Caki2 (cell line): ENCODE measurements around the gene HIC2. TPM values are rescaled to one million over a fixed set of nuclear protein-coding genes. Genes with fewer than 3 reads are reported as not detected.
"Not testable (repeated sequence)": the region's sequence is repeated elsewhere in the genome, so short reads cannot be mapped to it uniquely, and the experiment has no call there.

Experiments
- DNase-seq: peaks from one replicate; pipeline ENCODE4 v3.0.0-alpha.2; 2015; ENCODE audit warnings: low read depth
- in situ Hi-C: cut with HindIII; loops from 2 replicates; pipeline ENCODE4 v1.10.0; 2016; ENCODE audit warnings: low sequenced_read_pairs, low pct_unique_long_range_greater_than_20kb, mixed read lengths
- total RNA-seq: library from RNA; depleted of rRNA; stranded (reverse); fragments of >200 nt; shearing (Covaris generic); gene quantifications from 2 replicates; pipeline ENCODE4 v1.2.3, GENCODE V29; 2014; ENCODE audit warnings: low replicate concordance

HIC2 gene
- total RNA-seq, 1 experiment from 2014 or later = 4.3 TPM

DNA sequence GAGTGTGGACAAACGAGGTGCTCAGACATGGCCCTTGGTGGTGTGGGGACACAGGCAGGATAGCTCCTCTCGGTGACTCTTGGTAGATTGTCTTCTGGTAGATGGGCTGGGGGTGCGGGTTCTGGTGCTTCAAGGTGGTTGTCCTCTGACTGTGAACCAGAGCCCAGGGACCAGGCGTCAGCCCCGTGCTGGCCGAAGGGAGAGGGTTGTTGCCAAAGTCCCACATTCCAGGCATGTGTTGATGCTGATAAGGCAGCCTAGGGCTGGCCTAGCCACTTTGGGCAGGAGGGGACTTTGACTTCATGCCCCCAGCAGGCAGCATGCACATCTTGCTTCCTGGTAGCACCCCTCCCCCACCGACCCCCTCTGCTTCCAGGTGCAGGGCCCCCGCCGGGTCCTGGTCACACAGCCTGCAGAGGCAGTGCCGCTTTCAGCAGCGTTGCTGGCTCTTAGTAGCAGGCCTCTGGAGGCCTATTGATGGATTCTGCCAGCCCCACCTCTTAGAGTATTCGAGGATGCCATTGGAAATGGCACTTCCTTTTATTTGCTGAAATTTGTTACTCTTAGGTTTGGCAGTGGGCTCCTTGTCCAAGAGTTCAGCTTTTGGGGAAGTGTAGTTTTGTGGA, 7.0 kb downstream of the HIC2 start:
- DNase-seq, in situ Hi-C loops: not testable (repeated sequence)

DNA sequence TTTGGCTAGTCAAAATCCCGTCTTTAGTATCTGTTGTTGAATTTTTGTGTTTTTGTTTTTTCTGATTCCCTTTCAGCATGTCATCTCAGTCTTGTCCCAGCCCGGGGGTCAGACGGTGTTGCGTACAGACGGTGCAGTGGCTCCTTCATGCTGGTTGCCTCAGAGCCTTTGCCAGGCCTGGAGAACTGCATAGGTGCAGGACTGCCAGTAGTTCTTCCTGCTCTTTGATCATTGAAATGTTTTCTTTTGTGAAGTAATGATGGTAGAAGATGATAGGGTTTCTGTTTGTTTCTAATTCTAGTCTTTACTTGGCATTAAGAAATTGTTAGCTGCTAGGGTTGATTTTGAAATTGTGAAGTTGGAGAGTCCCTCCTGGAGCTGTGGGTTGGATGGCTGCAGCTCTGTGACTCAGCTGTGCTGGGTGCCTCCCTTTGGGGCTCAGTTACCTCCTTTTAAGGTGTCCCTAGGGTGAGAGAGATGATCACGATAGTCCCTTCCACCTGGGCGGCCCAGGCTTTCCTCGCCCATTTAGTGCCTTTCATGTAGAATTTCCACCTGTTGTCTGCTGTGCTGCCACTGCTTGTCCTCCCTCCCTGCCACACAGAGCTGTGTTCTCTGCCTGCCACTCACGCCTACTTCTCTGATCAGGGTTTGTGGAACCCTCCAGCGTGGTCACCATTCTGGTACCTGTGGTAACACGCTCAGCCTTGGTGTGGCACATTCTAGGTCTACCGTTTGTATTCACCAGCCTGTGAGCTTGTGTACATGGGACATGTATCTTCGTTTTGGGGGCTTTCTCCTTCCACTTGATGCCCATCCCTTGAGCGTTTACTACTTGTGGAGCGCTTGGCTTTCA, 17.4 kb downstream of the HIC2 start:
- in situ Hi-C loops, DNase-seq: not testable (repeated sequence)

DNA sequence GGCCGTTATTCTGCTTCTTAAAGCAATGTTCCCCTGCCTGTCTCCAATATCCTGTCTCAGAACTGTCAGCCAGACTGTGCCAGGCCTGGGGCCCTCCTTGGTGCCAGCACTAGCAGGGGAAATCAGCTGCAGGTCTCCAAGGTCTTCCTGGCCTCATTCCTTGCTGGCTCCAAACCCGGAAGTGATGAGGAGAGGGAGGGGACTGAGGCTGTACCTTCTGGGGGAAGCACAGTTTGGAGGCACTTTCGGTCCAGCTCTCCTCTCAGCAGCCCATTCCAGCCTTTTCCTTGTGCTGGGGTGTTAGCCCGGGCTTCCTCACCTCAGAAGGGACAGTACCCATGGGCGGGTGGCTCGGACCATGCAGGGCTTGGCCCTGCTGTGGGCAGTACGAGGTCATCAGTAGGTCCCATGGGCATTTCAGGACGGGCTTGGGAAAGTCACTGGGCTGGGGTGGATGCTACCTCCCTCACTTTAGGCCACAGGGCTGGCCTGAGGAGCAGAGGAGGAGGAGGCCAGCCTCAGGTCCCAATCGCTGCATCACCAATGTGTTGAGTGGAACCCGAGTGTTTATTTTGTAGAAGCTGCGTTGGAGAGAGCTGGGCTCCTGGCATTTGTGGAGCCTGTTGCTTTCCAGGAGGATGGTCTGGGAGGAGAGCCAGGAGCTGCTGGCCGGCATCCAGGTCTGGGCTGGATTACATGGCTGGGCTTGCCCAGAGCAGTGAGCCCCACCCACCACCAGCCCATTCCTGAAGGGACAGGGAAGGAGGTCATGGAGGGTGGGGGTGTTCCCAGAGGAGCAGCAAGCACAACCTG, 19.0 kb downstream of the HIC2 start:
- in situ Hi-C loops, DNase-seq: not testable (repeated sequence)

DNA sequence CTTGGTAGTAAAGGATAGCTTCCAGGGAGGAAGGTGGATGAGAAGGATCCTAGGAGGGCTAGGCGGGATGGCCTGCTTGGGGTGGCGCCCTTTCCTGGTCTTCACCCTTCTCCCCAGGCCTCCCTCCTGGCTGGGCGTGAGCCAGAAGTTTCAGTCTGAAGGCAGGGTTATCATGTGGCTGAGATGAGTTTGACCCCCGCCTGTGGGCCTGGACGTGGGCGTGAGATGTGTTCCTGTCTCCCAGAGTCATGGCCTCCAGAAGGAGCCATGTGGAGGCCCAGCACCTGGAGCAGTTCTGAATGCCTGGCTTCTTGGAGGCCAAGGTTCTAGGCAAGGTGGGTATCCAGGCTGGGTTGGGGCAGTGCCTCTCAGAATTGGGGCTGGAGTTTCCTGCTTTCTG, 20.8 kb downstream of the HIC2 start:
- DNase-seq, in situ Hi-C loops: not testable (repeated sequence)

DNA sequence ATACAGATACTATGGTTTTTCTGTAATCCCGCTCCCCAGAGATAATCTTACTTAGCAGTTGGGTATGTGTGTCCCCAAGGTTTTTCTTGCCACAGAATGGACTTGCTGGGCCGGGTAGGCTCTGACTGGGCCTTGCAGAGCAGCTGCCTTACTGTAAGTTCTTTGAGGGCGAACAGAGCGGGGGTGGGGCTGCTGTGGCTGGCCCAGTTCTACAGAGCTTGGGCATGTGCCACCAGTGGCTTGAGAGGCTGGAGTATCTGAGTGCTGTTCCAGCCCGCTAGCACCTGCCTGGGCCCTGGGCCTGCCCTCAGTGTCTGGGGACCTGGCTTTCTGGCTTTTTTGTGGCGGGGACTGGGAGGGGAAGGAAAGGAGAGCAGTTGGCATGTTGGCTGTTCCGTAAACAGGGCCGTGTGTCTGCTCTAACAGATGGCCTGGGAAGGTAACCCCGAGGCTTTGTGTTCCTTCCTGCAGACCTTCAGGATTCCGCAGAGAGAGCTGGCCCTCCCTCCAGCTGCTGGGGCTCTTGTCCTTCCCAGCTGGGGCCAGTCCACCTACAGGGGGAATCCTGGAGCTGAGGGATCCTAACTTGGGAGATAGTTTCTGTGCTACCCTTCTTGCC, 23.0 kb downstream of the HIC2 start:
- in situ Hi-C loops, DNase-seq: not testable (repeated sequence)

DNA sequence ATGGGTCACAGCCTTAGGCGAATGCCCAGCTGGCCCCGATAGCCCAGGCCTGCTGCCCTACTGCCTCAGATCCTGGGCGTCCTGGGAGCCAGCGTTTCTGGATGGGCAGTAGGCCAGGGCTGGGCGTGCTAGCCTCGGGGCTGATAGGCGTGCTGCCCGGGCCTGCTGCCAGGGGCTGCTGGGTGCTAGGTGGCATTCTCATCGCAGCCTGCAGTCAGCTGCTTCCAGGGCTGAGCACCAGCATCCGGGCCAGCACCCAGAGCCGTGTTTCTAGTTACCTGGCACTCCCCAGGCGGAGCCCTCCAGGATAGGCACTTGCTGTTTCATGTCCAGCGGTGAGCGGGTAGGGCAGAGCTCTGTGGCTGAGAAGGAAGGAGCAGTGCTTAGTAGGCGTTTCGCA, 23.5 kb downstream of the HIC2 start:
- in situ Hi-C loops, DNase-seq: not testable (repeated sequence)

DNA sequence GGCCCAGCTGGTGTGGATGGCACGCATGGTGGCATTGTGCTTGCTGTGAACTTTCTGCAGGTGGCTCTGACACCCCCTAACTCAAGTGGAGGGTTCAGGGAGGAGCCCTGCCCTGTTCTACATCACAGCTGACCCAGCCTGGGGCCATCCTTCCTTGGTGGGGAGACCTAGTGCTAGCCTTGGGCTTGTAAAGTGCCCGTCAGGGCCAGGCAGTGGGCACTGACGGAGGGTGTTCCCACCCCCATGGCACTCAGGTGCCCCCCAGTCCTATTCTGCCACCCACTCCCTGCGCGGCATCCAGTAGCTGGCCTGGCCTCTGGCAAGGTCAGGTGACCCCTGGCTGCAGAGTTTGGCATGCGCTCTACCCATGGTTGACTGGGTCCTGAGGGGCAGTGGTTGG, 24.0 kb downstream of the HIC2 start:
- not testable (repeated sequence) for DNase-seq

DNA sequence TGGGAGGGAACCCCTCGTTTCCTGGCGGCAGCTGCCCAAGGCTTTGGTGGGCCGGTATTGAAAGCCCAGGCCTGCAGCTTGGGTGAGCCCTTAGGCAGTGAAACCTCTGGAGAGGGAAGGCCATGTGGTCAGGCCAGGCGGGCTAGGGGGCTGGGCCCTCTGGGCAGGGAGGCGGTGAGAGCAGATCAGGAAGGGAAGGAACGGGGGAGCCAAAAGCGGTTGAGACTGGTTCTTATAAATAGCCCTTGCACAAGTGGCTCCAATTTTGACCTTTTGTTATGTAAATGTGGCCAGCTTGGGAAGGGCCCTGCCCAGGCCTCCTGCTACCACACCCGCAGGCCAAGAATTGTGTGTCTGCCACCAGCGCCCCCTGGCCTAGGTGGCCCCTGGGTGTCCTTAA, 25.0 kb downstream of the HIC2 start:
- DNase-seq, in situ Hi-C loops: not testable (repeated sequence)

More for the DNA sequence above, 24.0 kb downstream of the HIC2 start:
- in situ Hi-C loops = not testable (repeated sequence)

DNA sequence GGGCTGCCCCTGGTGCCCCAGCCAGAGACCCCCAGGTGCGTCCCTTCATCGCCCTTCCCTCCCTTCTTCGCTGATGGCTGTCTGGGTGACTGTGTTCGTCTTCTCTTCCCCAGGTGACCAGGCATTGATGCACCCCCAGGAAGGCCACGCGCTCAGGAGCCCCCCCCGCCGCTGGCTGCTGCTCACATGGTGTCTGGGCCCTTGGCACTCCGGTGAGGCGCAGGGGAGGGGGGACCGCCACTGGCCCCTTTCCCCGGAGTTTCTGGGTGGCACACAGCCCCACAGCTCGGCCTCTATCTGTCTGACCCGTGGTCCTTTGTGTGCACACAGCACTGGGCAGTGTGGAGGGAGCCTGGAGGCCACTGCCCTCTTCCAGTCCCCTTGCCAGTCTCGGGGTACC, 25.5 kb downstream of the HIC2 start:
- in situ Hi-C loops, DNase-seq: not testable (repeated sequence)

DNA sequence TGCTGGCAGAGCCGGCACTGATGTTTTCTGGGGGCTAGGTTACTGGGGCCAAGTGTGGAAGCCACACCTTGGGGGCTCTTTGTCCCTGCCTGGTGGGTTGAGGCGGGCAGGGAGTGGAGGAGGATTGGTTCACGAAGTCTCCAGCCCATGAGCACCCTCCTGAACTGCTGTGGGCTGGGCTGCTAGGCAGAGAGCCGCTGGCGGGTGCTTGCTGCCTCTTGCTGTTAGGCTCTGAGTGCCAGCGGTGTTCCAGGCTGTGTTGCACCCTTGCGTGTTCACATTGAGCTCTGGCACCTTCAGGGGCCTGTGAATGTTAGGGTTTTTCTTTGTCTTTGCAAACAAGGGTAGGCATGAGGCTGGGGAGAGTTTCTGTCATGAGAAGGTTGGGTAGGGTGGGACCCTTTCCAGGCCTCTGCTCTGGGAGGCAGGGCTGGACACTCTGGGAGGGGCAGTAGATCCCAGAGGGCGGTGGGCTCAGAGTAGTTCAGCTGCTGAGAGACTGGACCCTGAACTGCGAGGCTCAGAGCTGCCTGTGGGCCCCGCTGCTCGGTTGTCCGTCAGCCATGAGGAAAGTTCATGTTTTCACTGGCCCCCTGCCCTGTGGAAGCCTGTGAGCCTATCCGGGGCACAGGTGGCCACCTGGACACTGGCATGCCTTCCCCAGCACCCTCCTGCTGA, 26.0 kb downstream of the HIC2 start:
- DNase-seq = no peak
- in situ Hi-C loops = no loop called here

DNA sequence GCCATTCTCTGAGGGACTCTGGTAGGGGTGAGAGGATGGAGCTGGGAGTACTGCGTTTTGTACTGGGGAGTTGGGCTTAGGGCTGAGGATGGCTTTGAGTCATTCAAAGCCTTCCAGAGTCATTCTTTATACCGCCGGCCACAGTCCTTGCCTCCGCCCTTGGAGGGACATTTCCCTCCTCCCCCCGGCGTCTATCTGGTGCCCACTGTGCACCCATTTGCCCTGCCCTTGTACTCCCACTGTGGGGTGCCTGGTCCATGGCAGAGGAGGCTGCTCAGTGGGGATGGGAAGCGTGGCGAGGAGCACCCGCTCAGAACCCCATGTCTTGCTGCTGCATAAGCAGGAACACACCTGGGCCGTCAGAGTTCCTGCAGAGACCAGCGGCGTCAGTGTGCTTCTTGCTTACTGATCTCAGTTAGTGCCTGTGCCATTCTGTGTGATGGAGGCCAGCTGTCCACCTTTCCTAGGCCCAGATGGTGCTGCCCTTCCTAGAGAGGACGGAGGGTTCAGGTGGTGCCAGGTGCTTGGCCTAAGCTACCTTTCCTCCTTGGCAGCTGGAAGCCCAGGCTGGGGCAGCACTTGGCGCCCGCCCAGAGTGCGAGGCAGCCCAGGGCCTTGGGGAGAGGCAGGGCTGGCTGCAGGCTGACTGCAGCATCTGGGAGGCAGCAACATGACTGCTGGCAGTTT, 26.7 kb downstream of the HIC2 start:
- no peak for DNase-seq
- in situ Hi-C loops = no loop called here

DNA sequence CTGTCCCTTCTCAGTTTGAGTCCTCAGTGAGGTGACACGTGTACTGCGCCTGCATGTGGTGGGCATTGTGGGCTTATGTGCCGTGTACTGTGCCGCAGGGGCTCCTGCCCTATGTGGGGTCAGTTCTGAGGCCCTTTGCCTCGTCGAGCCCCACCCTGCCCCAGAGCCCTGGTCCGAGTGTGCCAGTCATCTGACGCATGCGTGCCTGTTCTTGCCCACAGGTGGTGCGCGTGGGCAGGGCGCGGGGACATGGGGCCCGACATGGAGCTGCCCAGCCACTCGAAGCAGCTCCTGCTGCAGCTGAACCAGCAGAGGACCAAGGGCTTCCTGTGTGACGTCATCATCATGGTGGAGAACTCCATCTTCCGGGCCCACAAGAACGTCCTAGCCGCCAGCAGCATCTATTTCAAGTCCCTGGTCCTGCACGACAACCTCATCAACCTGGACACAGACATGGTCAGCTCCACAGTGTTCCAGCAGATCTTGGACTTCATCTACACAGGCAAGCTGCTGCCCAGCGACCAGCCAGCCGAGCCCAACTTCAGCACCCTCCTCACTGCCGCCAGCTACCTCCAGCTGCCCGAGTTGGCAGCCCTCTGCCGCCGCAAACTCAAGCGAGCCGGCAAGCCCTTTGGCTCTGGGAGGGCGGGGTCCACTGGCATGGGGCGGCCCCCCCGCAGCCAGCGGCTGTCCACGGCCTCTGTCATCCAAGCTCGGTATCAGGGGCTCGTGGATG, 27.7 kb downstream of the HIC2 start:
- no peak for DNase-seq
- in situ Hi-C loops = no loop called here

DNA sequence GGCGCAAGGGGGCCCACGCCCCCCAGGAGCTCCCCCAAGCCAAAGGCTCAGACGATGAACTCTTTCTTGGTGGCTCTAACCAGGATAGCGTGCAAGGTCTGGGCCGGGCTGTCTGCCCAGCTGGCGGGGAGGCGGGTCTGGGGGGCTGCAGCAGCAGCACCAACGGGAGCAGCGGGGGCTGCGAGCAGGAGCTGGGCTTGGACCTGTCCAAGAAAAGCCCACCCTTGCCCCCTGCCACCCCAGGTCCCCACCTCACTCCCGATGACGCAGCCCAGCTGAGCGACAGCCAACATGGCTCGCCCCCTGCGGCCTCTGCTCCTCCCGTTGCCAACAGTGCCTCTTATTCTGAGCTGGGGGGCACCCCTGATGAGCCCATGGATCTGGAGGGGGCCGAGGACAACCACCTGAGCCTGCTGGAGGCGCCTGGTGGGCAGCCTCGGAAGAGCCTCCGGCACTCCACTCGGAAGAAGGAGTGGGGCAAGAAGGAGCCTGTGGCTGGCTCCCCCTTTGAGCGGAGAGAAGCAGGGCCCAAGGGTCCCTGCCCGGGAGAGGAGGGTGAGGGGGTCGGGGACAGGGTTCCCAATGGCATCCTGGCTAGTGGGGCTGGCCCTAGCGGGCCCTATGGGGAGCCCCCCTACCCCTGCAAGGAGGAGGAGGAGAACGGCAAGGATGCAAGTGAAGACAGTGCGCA, 28.4 kb downstream of the HIC2 start:
- no peak for DNase-seq
- in situ Hi-C loops = no loop called here

DNA sequence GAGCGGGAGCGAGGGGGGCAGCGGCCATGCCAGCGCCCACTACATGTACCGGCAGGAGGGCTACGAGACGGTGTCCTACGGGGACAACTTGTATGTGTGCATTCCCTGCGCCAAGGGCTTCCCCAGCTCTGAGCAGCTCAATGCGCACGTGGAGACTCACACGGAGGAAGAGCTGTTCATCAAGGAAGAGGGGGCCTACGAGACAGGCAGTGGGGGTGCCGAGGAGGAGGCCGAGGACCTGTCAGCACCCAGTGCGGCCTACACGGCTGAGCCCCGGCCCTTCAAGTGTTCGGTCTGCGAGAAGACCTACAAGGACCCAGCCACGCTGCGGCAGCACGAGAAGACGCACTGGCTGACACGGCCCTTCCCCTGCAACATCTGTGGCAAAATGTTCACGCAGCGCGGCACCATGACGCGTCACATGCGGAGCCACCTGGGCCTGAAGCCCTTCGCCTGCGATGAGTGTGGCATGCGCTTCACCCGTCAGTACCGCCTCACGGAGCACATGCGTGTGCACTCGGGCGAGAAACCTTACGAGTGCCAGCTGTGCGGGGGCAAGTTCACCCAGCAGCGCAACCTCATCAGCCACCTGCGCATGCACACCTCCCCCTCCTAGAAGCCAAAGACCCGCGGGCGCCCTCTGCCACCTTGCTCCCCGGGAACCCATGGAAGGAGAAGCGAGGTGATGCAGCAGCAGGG, 29.1 kb downstream of the HIC2 start:
- in situ Hi-C loops = no loop called here
- DNase-seq = no peak

DNA sequence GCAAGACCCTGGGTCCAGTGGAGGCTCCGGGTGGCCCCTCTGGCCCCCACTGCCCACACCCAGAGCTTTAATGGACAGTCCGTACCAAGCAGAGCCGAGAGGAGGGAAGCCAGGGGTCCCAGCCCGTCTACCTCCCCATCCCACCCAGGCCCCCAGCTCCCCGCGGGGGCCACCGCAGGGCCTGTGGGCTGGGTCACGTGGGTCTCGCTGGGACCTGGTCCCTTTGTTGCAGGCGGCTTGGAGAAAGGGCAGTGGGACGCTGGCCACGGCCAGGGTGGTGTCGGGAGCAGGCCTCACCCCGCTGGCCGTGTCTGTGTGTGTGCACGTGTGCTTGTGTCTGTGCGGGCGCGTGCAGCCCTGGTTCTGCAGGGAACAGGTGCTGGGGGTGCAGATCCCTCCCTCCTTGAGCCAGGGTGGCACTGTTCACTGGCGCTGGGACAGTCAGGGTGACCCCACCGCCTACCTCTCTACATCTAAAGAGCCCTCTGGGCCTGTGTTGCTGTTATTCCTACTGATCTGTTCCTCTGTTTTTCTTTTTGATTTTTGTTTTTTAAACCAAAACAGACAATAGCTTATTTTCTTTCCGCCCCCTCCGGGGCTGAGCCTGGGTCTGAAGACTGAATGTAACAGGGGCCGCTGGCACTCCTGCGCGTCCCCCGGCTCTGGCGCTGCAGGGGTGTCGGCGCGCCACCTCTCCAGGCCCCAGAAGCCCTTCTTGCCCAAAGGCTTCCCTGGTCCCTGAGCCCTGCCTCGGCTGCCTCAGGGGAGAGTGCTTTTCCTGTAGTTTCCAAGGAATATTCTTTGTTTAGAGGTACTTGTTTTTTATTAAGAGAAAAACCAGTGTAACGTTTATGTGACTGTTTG, 29.9 kb downstream of the HIC2 start:
- in situ Hi-C loops = no loop called here

More for the DNA sequence above, 29.9 kb downstream of the HIC2 start:
- no peak for DNase-seq
